Thyroid gland (tissue), 4 donors: ENCODE results near the gene SHISAL1. TPM values are rescaled to one million over a fixed set of nuclear protein-coding genes. Genes with fewer than 3 reads are reported as not detected.

Experiments used
- DNase-seq, 2 donors: peaks; one replicate each; pipeline ENCODE4 v3.0.0-alpha.2; 2019
- H3K27ac ChIP-seq, 3 donors: fragments of 200-600 bp; sonication (generic); 1 replicate in 2 of 3; 2 replicates in 1 of 3; pipeline ENCODE4 v1.5.1; 2016 to 2019; ENCODE audit warnings: mild to moderate bottlenecking in 1 of 3, moderate library complexity in 1 of 3
- H3K27me3 ChIP-seq: fragments of 200-600 bp; sonication (generic); one replicate; pipeline ENCODE4 v1.5.1; 2019
- H3K36me3 ChIP-seq, 2 donors: fragments of 200-600 bp; sonication (generic); one replicate each; pipeline ENCODE4 v1.5.1; 2016 to 2019
- H3K4me1 ChIP-seq, 2 donors: fragments of 200-600 bp; sonication (generic); one replicate each; pipeline ENCODE4 v1.5.1; 2017 to 2019
- H3K4me3 ChIP-seq, 3 donors: fragments of 200-600 bp; sonication (generic); replicated peaks in 1 of 3; 1 replicate in 2 of 3; 2 replicates in 1 of 3; pipeline ENCODE4 v1.5.1; 2016; ENCODE audit warnings: mild to moderate bottlenecking in 1 of 3
- H3K9me3 ChIP-seq: fragments of 200-600 bp; sonication (generic); one replicate; pipeline ENCODE4 v1.5.1; 2017
- CTCF ChIP-seq, 6 experiments: fragments of 200-600 bp in 3 of 6; fragments of 450-650 bp in 3 of 6; sonication (generic) in 3 of 6; IDR thresholded peaks; one replicate each; pipeline ENCODE4 v1.5.1; 2016 to 2019; ENCODE audit warnings: antibody characterized with exemption in 6 of 6, mild to moderate bottlenecking in 2 of 6, inconsistent platforms in 1 of 6, moderate library complexity in 1 of 6
- POLR2A ChIP-seq, 2 donors: fragments of 450-650 bp; IDR thresholded peaks; one replicate each; pipeline ENCODE4 v1.6.1; 2017; ENCODE audit warnings: antibody characterized with exemption in 2 of 2, mild to moderate bottlenecking in 2 of 2, moderate library complexity in 1 of 2
- WGBS, 2 donors: methylation state at CpG; one replicate each; pipeline ENCODE4 v1.1.5; 2017; 5-methylcytosine and 5-hydroxymethylcytosine counted together
- intact Hi-C: fragments of 100-400 bp; cut with DNase I; formaldehyde crosslinking; loops from one replicate; pipeline ENCODE4 v1.15.1; 2023
- total RNA-seq, 4 donors: library from RNA; depleted of rRNA; stranded (reverse); fragments of >200 nt; gene quantifications; one replicate each; pipeline ENCODE4 v1.2.3, GENCODE V29; 2016

Gene SHISAL1
- total RNA-seq, 4 donors from 2014 or later, result 0.22 to 1.9 (median 1.0) TPM

- H3K9me3 ChIP-seq, result no peaks in the 10 kb centered on the region
- WGBS, 2 donors, result 81 to 93% methylated on average over 8 to 17 of the region's 25 CpGs
- H3K27ac ChIP-seq, result no peak overlapping the region
- H3K4me1 ChIP-seq, result no peaks in the 10 kb centered on the region
- H3K36me3 ChIP-seq, result no peaks in the 10 kb centered on the region
- intact Hi-C loops, result no loop called here
- TF ChIP-seq CTCF (IDR thresholded peaks at IDR 0.05) (no peak), POLR2A (IDR thresholded peaks at IDR 0.05) (no peak)
- DNase-seq, result no peak
- H3K4me3 ChIP-seq, result no peak overlapping the region
- H3K27me3 ChIP-seq, result no peaks in the 10 kb centered on the region
Measured at GRCh38 chr22:44298406-44299091, 14.2 kb downstream of the SHISAL1 start.

GRCh38 chr22:44297470-44298061 lies 15.2 kb downstream of the SHISAL1 start:
- H3K27ac ChIP-seq, result no peak overlapping the region
- WGBS, 2 donors, result 75 to 80% methylated on average over 13 to 14 of the region's 14 CpGs
- H3K9me3 ChIP-seq, result no peaks in the 10 kb centered on the region
- intact Hi-C loops, result no loop called here
- no peaks in the 10 kb centered on the region for H3K27me3 ChIP-seq
- TF ChIP-seq CTCF (IDR thresholded peaks at IDR 0.05), result no peak
- TF ChIP-seq POLR2A (IDR thresholded peaks at IDR 0.05), result no peak
- no peak for DNase-seq
- H3K4me1 ChIP-seq, result no peaks in the 10 kb centered on the region
- no peak overlapping the region for H3K4me3 ChIP-seq
- H3K36me3 ChIP-seq, result no peaks in the 10 kb centered on the region

GRCh38 chr22:44295406-44295805 lies 17.3 kb downstream of the SHISAL1 start:
- H3K4me3 ChIP-seq, result no peak overlapping the region
- H3K27ac ChIP-seq, result no peak overlapping the region
- intact Hi-C loops, result no loop called here
- H3K4me1 ChIP-seq, result no peaks in the 10 kb centered on the region
- no peaks in the 10 kb centered on the region for H3K9me3 ChIP-seq
- no peak for DNase-seq
- TF ChIP-seq CTCF (IDR thresholded peaks at IDR 0.05) (no peak), POLR2A (IDR thresholded peaks at IDR 0.05) (no peak)
- H3K27me3 ChIP-seq, result no peaks in the 10 kb centered on the region
- WGBS, 2 donors, result 81 to 86% methylated on average over 3 of the region's 3 CpGs
- no peaks in the 10 kb centered on the region for H3K36me3 ChIP-seq

- Histone ChIP-seq H3K27me3 (no peaks in the 10 kb centered on the region), H3K4me3 (no peak overlapping the region), H3K36me3 (no peaks in the 10 kb centered on the region), H3K27ac (no peak overlapping the region), H3K4me1 (no peaks in the 10 kb centered on the region), H3K9me3 (no peaks in the 10 kb centered on the region)
- intact Hi-C loops, result no loop called here
- TF ChIP-seq CTCF (IDR thresholded peaks at IDR 0.05) (no peak), POLR2A (IDR thresholded peaks at IDR 0.05) (no peak)
- no peak for DNase-seq
- 33 to 50% methylated on average over 6 of the region's 6 CpGs for WGBS, 2 donors
Measured at GRCh38 chr22:44293876-44294275, 18.9 kb downstream of the SHISAL1 start.

GRCh38 chr22:44293034-44293433 lies 19.7 kb downstream of the SHISAL1 start:
- Histone ChIP-seq H3K27ac (no peak overlapping the region), H3K4me3 (no peak overlapping the region), H3K9me3 (no peaks in the 10 kb centered on the region), H3K27me3 (no peaks in the 10 kb centered on the region), H3K4me1 (no peaks in the 10 kb centered on the region), H3K36me3 (no peaks in the 10 kb centered on the region)
- no peak for TF ChIP-seq POLR2A (IDR thresholded peaks at IDR 0.05)
- no peak for TF ChIP-seq CTCF (IDR thresholded peaks at IDR 0.05)
- intact Hi-C loops, result no loop called here
- no peak for DNase-seq
- WGBS, 2 donors, result 79 to 86% methylated on average over 11 to 12 of the region's 12 CpGs
